Stimulated activated CD8-positive, alpha-beta memory T cell treated with anti-CD3 and anti-CD28 coated beads, Interleukin-12 subunit alpha, Interleukin-12 subunit beta, amount 100 ng/mL, for 1 hour (primary cell): ENCODE data around the gene KNG1.
"Not testable (repeated sequence)": the region's sequence is repeated elsewhere in the genome, so short reads cannot be mapped to it uniquely, and the experiment has no call there.

Source experiments
- DNase-seq: peaks from one replicate; pipeline ENCODE4 v3.0.0-alpha.2; 2020; ENCODE audit warnings: low read depth

The KNG1 gene

DNA sequence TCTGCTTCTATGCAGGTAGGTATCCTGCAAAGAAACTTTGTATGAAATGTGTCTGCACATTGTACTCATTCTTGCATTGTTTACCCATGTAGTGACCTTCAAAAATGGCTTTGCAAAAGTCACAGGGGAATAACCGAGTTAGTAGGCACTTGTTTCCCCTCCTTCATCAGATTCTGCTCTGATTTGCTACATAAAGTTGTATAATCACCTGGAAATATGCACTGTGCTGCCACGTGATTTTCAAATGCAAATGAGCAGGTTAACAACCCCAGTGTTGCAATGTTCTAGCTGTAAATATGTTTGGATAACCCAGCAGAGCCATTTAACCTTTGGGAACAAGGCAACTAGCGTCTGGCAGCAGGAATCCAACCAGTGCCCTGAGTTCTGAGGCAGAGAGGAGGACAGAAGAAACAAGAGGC lies at the start of gene KNG1:
Gene KNG1, plus strand, starts transcription at position 321 of the 419 bp plus-strand sequence. CDS start 184 bp downstream, outside the sequence.
- DNase-seq: no peak

DNA sequence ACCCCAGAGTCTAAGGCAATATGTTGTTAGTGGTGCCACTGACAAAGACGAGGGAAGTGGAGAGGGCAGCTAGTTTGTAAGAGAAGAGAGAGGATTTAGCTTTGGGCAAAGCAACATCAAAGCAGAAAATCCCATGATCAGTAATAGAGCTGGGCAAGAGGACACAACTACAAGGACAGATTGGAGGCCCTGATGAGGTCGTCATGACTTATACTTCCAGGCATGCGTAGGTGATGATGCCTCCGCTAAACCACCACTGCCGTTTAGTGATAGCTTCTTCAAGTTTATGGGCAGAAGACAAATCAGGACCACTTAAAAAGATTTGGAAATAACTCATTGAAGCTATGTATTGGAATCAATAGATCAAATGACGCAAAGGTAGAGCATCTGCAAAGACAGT lies 48.7 kb upstream of the KNG1 start:
- DNase-seq: no peak

DNA sequence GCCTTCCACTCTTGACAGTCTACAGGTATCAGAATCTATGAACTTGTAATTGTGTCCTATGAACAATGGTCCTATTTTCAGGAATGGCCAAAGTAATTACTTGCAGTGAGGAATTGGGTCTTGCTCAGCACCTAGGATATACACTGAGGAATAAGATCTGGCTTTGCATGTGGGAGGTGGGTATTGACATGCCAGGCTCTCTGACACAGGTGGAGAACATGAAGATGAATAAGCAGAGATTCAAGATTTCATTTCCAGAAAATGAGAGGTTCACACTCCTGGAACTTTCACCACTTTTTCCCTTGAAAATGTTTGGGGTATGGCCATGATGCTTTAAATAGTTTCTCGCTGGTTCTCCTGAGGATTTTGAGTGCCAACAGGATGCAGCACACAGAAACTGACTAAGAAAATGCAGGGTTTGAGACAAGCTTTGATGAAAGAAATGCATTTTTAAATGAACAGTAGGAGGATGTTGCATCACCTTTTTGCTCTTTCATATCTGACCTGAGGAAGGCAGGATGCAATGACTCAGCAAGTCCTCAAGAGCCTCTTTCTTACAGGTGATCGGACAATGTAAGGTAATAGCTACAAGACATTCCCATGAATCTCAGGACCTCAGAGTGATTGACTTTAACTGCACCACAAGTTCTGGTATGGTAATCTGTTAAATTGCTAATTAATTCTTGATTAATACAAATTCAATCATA lies 47.6 kb upstream of the KNG1 start:
- no peak for DNase-seq

DNA sequence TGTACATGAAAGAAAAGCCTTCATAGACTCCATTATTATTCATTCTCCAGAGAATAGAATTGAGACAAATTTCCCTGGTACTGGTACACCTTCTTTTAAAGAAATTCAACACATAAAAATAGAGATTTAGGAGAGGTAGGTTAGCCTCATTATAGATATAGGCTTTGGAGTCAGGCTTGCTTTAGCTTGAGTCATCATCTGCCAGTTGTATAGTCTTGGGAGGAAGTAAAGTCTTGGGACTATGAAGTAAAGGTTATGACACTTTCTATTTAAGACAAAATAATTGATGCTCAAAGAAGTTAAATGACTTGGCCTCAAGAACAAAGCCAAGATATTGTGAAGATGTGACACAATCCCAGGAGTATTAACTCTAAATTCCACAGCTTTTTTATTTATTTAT lies 47.0 kb upstream of the KNG1 start:
- no peak for DNase-seq

DNA sequence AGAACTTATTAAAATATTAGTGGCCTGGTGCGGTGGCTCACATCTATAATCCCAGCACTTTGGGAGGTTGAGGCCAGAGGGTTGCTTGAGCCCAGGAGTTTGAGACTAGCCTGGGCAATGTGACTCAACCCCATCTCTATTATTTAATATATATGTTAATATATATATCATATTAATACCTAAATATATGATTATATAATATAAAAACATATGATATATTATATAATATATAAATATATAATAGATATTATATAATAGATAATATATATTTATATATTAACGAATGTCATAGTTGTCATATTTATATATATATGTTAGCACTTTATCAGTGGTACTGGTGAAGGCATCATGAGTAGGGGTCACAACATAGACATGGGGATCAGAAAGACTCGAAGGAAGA lies 46.1 kb upstream of the KNG1 start:
- DNase-seq: no peak

DNA sequence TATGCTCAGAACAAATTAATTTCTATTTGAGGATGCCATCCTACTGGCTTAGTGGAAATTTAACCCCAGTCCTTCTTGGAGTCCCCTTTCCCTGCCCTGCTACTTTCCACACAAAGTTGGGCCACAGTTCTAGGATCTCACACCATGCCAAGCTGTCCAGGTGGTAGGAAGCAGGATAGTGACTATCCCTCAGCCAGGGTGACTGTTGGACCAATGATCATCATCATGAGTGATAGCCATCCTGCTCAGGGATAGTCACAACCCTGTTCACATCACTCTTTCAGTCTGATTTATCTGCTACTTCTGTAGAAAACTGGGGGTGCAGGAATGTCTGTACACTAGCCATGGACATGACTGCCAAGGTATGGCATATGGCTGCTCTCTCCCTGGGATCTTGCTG lies 38.6 kb upstream of the KNG1 start:
- DNase-seq: no peak

DNA sequence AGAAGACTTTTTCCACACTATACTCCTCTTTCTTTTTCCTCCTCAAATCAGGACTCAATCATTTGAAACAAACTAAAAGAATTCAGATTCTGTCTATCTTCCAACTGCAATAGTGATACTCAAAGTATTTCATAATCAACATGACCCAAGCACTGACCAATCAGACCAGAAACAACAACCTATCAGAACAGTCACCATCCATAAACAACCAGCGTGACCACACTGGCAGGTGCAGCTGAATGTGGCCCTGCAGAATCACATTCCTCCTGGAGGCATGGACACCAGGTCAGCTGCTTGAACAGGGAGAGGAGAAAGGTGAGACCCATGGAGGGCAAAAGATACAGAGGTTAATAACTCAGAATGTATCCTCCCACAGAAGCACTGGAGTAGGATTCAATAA lies 38.0 kb upstream of the KNG1 start:
- DNase-seq: no peak

DNA sequence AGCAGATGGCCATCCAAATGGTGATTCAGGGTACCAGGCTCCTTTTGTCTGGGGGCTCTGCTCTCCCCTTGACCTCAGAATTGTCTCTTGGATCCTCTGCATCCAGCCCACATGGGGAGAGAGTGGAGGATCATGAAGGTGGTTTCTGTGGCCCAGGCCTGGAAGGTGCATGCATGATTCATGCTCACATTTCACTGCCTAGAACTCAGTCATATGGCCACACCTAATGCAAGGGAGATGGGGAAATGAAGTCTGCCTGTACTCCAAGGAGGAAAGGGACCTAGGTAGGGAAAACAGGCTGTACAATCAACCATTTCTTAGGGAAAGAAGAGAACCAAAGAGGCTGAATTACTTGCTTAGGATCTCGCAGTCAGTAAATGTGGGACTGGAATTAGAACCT lies 36.3 kb upstream of the KNG1 start:
- no peak for DNase-seq

DNA sequence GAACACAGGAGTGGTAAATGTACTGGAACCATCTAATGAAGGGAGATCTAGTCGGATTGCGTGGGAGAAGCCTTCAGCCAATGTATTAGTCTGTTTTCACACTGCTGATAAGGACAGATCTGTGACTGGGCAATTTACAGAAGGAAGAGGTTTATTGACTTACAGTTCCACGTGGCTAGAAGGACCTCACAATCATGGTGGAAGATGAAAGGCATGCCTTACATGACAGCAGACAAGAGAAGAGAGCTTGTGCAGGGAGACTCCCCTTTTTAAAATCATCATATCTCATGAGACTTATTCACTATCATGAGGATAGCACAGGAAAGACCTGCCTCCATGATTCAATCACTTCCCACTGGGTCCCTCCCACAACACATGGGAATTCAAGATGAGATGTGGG lies 34.3 kb upstream of the KNG1 start:
- no peak for DNase-seq

DNA sequence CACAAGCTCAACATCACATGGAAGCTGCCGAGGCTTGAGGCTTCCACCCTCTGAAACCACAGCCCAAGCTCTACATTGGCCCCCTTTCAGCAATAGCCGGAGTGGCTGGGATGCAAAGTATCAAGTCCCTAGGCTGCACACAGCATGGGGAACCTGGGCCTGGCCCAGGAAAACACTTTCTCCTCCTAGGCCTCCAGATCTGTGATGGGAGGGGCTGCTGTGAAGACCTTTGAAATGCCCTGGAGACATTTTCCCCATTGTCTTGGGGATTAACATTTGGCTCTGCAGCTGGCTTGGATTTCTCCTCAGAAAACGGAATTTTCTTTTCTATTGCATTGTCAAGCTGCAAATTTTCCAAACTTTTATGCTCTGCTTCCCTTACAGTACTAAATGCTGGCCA lies 33.2 kb upstream of the KNG1 start:
- no peak for DNase-seq

DNA sequence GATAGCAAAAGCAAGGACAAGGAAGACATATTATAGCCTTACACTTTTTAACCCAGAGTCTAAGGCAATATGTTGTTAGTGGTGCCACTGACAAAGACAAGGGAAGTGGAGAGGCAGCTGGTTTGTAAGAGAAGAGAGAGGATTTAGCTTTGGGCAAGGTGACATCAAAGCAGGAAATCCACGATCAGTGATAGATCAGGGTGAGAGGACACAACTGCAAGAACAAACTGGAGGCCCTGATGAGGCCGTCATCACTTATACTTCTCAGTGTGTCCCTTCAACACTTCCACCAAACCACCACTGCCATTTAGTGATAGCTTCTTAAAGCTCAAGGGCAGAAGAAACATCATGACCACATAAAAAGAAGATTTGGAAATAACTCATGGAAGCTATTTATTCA lies 30.7 kb upstream of the KNG1 start:
- not testable (repeated sequence) for DNase-seq

DNA sequence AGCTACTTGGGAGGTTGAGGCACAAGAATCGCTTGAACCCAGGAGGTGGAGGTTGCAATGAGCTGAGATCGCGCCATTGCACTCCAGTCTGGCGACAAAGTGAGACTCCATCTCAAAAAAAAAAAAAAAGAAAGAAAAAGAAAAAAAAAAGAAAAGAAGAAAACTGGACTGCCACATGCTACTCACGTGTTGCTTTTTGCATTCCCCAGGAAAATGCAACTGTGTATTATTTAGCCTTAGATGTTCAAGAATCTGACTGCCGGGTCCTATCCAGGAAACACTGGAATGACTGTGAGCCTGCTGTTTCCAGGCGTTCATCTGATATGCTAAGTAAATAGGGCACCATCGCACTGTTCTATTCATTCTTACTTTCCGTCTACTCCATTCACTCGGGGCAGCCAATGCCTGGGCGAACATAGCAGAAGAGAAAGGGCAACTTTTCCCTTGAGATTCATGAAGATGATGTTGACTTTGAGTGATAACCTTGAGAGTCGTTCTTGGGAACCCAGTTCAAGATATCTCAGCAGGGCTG lies 30.0 kb upstream of the KNG1 start:
- DNase-seq: no peak

DNA sequence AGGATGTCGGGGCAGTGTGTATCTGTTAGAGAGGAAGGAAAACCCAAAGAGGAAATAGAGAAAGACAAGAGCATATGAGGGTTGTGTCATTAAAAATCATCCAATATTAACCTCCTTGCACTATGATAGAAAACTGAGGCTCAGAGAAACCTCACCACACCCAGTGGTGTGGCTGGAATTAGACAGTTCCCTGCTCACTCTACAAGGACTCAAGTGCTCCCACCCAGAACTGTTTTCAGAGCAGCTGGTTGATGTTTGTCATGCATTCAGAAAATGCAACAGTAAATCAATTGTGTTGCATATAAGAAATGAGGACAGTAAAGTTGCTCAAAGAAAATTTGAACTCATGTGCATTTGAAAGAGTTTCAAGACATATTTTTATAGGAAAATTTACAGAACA lies 26.9 kb upstream of the KNG1 start:
- not testable (repeated sequence) for DNase-seq

DNA sequence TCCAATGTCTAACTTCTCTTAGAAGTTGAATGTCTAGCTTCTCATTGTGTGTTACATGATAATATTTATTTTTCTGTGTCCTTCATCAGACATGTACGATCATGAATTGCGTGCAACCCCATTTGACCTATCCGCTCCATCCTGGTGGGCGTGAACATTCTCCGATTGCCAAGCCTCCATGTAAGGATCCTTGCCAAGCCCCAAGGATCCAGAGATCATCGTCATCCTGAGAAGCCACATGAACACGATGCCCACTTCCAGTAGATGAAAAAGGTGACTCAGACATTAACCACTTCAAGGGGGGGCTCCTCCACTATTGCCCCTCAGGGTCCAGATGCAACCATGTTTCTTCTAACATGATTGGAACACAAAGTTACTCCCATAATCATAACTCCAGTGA lies 25.5 kb upstream of the KNG1 start:
- no peak for DNase-seq

DNA sequence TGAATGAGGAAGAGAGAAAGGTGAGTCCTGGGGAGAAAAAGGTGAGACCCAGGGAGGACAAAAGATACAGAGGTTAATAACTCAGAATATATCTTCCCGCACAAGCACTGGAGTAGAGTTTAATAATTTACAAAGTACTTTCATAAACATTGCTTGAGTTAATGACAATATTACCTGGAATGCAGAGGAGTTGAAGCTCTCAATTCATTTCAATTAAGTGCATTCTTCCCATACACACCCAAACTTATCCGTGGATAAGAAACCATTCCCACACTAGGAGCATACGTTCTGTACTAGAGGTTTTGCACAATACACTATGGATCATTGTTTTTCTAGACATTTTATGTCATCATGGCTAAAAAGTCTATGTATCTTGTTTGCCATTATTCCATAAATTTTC lies 23.3 kb upstream of the KNG1 start:
- no peak for DNase-seq

DNA sequence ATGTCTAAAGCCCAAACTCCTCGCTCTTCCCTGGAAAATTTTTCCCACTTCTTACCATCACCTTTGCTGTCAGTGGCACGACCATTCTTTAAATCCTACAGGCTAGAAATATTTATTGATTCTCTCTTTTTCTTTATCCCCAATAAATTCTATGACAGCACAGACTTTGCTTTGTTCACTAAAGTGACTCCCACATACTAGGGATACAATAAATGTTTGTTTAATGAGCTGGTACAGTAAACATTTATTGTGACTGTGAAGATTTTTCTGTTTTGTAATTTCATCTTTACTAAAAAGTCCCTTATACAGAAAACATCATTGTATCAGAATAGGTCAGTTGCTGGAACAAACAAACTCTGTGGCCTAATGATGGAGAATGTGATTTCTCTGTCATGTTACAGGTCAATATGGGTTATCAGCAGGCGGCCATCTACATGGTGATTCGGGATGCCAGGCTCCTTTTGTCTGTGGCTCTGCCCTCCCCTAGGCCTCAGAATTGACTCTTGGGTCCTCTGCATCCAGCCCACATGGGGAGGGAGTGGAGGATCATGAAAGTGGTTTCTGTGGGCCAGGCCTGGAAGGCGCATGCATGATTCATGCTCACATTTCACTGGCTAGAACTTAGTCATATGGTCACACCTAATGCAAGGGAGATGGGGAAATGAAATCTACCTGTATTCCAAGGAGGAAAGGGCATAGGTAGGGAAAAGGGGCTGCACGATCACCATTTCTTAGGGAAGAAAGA lies 22.7 kb upstream of the KNG1 start:
- DNase-seq: no peak

DNA sequence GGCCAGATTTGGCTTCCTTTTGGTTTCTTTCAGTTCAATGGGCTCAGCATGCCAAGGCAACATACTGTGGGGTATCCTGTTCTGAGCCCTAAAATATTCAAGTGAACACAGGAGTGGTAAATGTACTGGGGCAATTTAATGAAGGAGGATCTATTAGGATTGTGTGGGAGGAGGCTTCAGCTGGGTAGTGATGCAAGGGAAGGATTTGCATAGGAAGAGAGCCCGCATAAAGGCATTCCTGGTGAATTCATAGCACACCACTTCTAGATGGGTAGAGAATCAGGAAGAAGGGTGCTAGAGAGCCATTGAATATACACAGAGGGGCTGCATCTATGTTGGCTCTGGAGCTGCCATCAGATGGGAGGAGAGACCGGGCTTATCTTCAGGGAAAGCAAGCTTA lies 20.6 kb upstream of the KNG1 start:
- no peak for DNase-seq

DNA sequence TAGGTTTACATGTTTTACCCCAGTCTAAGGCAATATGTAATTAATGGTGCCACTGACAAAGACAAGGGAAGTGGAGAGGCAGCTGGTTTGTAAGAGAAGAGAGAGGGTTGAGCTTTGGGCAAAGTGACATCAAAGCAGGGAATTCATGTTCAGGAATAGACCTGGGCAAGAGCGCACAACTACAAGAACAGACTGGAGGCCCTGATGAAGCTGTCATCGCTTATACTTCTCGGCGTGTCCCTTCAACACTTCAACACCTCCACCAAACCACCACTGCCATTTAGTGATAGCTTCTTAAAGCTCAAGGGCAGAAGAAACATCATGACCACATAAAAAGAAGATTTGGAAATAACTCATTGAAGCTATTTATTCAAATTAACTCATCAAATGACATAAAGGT lies 19.6 kb upstream of the KNG1 start:
- DNase-seq: no peak

DNA sequence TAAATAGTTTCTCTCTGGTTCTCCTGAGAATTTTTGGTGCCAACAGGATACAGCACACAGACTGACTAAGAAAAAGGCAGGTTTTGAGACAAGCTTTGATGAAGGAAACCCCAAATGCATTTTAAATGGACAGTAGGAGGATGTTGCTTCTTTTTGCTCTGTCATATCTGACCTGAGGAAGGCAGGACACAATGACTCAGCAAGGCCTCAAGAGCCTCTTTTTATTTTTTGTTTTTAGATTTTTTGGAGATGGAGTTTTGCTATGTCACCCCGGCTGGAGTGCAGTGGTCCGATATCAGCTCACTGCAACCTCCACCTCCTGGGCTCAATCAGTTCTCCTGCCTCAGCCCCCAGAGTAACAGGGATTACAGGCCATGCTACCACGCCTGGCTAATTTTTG lies 16.9 kb upstream of the KNG1 start:
- no peak for DNase-seq

DNA sequence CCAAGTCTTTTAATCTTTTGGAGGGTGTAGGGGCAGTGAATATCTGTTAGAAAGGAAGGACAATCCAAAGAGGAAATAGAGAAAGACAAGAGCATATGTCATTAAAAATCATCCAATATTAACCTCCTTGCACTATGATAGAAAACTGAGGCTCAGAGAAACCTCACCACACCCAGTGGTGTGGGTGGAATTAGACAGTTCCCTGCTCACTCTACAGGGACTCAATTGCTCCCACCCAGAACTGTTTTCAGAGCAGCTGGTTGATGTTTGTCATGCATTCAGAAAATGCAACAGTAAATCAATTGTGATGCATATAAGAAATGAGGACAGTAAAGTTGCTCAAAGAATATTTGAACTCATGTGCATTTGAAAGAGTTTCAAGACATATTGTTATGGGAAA lies 14.7 kb upstream of the KNG1 start:
- not testable (repeated sequence) for DNase-seq

DNA sequence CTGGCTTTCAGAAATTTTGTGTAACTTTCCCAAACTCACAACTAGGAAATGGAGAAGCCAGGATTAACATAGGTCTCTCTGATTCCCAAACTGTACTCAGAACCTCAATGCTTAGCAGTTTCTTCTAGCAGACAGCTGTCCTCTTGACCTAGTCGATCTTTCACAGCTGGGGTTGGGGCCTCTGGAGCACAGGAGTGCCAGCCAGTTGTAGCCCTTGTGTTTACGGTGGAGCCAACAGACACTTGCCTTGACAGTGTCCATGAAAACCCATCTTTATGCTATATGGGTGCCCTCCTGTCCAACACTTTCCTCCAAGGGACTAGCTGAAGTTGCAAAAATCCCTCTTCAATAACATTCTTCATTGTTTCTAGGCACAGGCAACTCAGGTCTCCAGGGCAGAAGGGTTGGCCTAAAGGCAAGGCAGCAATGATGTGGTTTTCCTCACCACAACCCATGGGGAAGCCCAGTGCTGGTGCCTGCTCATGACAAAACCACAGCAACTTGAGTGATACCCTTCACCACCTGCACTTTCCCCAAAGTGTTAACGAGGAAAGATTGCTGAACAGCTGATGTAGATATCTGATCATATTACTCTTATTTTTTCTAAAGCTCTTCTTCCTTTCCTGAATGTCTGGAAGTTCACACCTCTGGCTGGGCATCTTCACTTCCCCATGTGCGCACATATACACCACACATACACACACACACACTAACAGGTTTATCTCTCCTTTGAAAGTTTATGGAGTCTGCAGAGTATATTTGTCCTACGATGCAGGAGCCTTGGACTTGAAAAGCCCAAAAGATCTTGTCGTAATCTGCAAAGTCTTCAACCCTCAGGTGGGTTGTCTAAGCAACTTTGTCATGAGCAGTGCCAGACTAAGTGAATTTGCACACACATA lies 11.0 kb upstream of the KNG1 start:
- DNase-seq: no peak

DNA sequence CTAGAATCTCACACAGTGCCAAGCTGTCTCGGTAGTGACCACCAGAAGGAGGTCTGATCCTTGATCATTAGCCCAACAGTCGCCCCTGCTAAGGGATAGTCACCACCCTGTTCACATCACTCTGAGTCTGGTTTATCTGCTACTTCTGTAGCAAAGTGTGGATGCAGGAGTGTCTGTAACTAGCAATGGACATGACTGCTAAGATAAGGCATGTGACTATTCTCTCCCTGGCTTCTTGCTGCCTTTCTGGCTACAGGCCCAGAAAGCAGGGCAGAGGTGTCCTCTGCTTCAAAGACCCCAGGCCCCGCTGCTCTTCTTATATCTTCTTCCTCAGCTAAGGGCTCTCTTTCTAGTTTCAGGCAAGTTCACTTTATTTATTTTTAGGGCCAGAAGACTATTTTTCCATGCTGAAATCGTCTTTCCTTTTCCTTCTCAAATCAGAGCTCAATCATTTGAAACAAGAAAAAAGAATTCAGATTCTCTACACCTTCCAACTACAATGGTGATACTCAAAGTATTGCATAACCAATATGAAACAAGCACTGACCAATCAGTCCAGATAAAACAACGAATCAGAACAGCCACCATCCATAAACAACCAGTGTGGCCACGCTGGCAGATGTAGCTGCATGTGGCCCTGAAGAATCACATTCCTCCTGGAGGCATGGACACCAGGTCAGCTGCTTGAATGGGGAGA lies 8.0 kb upstream of the KNG1 start:
- DNase-seq: no peak
